HG03457 (cell line): Measurements from ENCODE around the gene BAIAP2.
"Not testable (repeated sequence)": the region's sequence is repeated elsewhere in the genome, so short reads cannot be mapped to it uniquely, and the experiment has no call there.

Source experiments
- ATAC-seq: cut with Tn5 transposase; IDR thresholded peaks from one replicate; pipeline ENCODE4 v1.9.1; 2021; ENCODE audit warnings: moderate number of reproducible peaks; ENCODE audit not compliant: unreplicated experiment

BAIAP2 gene

GRCh38 chr17:81021531-81022343, 13.2 kb upstream of the BAIAP2 start:
- no peak for ATAC-seq

- no peak for ATAC-seq
These were observed 12.6 kb upstream of the BAIAP2 start for GRCh38 chr17:81022344-81022676.

- ATAC-seq: no peak
These were observed 9.7 kb upstream of the BAIAP2 start for GRCh38 chr17:81025065-81025740.

DNA sequence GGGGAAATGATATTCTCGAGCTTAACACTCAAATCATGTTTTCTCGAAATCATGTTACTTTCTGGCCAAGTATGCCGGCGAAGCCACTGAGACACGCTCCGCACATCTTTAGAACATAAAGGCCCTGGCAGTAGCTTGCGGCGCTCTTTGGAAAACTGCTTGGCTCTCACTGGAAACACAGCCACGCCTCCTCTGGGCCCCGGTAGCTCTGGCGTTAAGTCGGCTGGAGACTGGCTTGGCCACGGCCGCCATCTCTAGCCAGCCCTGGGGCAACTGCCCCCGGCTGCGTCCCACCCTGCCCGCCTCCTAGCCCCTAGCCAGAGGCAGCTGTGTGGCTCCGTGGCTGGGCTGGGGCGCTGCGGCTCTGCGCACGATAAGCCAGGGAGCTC, 9.2 kb upstream of the BAIAP2 start:
- ATAC-seq: no peak

DNA sequence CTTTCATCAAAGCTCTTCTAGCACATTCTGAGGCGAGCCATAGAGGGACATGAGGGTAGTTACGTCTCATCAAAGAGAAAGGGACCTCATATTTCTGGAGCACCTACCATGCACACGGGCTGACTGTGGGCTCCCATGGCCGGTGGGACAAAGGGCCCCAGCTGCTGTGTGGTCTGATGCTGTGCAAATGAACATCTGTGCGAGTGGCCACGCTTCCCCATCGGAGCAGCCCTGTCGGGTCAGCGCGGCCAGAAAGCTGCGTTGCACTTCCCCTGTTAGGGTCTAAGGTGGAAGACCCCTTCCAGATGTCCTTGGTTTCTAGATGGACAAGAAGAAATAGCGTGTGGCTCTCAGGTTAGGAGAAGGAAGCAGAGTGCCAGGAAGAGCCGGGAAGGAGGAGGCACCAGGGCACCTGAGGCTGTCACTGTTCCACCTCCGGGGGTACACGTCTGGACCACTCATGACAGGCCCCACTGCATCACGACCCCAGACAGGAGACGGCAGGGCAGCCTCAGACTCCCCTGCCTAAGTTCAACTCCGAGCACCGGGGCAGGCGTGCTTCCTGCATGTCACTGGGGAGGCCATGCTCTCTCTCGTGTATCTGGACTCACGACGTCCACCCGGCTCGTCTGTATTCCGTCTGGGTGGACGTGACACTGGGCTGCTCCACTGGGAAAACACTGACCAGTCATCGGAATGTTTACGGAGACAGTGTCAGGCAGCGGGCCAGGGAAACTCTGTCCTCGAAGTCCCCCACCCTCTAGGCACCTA, 8.5 kb upstream of the BAIAP2 start:
- ATAC-seq: no peak

GRCh38 chr17:81027038-81027437, 7.9 kb upstream of the BAIAP2 start:
- no peak for ATAC-seq

DNA sequence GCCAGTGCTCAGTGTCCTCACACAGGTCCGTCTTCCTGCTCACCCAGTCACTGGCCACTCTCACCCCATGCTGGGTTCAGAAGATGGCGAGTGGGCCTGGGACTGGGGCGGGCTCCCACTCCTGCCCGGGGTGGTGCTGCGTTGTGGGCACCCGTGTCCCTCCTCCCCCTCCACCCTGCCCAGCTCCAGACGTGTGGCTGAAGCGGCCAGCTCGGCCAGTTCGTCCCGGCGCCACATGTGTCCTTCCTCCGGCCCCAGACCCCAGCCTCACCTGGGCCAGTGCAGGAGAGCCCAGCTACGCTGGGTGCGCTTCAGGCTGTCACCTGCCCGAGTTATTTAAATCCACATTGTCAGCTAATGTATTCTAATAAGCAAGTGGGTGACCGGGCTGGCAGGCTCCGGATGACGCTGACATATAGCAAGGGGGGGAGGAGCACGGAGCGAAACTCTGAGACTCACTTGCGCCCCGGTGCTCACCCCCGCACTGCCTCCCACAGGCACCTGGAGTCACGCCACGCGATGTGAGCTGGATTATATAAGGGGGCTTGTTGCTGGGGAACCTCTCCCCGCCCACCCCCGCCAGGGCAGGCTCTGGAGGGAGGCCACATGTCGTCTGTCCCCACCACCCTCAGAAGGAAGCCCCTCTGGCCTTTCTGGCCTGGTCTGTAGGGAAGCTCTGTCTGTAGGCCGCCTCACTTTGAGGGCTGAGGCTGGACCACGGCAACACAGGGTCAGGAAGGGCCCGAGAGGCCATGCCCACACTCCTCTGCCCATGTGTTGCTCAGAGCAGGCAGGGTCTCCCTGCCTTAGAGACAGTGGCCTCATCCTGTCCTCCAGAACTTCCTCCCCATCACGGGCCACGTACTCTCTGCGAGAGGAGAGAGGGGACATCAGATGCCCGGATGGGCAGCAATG, 7.1 kb upstream of the BAIAP2 start:
- ATAC-seq: no peak

DNA sequence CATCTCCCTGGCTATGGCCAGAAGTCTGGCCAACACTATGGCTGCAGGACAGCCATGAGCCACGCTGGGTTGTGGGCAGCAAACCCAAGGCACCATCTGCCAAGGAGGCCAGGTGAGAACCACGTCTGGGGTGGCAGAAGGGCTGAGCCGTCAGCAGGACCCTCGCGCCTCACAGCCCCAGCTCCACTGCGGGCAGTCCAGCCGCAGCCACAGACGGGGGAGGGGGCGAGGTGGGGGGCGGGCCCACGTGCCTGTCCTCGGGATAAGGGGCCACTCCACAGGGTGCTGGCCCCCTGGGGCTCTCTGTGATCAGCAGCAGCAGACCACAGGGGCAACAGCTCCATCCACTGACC, 6.5 kb upstream of the BAIAP2 start:
- ATAC-seq: no peak

DNA sequence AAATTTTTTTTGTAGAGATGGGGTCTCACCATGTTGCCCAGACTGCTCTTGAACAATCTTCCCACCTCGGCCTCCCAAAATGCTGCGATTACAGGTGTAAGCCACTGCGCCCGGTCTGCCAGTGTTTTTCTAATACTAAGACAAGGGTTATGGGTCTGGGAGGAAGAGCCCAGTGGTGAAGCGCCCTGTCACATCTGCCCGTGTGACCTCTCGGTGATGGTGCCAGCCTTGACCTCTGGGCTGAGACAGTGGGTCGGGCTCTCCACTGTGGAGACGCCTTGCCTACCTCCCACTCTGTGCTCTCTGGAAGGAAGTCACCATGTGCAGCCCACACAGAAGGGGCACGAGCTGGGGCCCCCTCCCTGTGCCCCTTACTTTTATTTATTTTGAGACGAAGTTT, 5.1 kb upstream of the BAIAP2 start:
- ATAC-seq: no peak

- ATAC-seq: not testable (repeated sequence)
These were observed 4.6 kb upstream of the BAIAP2 start for GRCh38 chr17:81030312-81030711.

GRCh38 chr17:81030741-81031565, 4.0 kb upstream of the BAIAP2 start:
- ATAC-seq: no peak

- ATAC-seq: no peak
These were observed 3.1 kb upstream of the BAIAP2 start for GRCh38 chr17:81031566-81032550.

DNA sequence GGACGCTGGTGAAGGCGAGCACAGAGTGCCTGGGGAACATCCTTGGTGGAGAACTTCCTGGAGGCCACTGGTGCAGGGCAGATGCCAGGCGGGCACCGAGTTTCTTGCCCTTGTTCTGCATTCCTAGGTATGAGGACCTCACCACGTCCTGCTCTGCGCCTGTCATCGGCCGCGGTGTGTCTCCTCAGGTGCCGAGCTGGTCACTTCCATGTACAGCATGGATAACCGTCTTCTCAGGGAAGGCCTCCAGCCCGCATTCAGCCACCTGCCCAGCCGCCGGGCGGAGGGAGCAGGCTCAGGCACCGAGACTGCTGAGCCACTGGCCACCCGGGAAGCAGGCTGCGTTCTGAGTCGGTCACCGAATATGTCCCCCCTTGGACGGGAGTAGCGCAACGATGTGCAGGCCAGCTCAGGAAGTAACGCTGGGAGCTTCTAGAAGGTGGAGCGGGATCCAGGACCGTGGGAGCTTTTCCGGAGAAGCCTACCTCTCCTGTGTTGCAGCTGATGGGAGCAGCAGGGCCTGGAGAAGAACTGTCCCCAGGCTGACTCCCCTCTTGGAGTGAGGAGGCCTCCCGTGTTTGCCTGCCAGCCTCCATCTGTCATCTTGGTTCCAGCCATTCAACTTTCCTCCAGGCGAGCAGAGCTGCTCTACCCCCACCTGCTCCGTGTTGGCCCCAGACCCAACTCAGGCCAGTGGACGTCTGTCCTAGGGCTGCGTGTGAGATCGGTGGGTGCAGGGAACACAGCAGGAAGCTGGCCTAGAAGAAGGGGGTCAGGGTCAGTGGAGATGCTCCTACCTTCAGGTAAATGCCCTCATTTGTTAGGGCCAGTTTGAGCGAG, 2.1 kb upstream of the BAIAP2 start:
- ATAC-seq: no peak

GRCh38 chr17:81033535-81034167, 1.3 kb upstream of the BAIAP2 start:
- no peak for ATAC-seq

DNA sequence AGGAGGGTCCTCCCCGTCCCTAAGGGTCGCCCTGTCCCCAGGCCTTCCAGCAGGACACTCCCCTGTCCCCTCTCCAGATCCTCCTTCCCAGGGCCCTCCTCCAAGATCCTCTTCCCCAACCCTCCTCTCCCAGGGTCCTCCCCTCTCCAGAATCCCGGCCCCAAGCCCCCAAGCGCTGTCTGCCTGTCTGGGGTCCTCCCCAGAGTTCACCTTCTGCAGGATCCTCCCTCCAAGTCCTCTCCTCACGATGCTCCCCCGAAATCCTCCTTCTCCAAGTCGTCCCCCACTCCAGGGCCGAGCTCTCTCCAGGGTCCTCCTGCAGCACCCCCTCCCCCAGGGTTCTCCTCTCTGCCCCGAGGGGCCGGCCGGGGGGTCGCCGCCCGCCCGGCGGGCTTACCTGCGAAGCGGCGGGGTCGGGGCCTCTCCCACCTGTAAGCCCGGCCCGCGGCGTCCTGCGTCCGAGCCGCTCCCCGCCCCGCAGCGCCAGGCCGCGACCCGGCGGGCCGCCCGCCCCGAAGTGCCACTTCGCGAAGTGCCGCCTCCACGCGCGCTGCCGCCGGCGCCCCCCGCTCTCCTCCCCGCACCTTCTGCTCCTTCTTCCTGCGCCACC, 678 bp upstream of the BAIAP2 start:
- ATAC-seq: no peak

DNA sequence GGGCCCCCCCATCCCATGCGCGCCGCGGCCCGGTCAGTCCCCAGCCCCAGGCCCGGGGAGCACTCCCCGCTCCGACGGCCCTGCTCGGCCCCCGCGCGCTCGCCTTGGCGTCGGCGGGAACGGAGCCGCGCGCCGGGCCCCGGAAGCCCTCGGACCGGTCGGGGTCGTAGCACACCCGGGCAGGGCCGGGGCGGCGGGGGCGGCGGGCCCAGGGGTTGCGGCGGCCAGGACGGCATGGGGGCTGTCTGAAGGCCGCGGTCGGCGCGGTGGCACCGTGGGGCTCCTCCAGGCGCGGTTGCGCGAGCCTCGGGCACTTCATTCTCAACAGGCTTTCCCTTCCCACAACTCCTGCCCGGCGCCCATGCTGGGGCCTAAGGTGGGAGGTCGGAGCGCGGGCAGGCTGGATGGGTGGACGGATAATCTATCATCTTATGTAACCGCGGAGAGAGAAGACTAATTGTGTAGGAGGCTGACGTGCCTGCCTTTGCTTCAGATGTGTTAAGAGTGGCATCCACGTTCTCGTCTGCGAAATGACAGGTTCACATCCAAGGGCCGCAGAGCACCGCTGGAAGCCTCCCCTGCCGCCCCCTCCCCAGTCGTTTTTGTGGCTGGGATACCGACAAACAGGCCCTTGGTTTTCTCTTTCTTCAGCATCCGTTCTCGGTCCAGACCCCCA, 708 bp downstream of the BAIAP2 start:
- peak; percentile 9 for ATAC-seq
